MV-4-11 (cell line): ENCODE results near the gene CEP170B.
"Not testable (repeated sequence)": the region's sequence is repeated elsewhere in the genome, so short reads cannot be mapped to it uniquely, and the experiment has no call there.

Source experiments
- DNase-seq: peaks from one replicate; lab custom pipeline; 2025; lab: John Stamatoyannopoulos, UW

The CEP170B gene

DNA sequence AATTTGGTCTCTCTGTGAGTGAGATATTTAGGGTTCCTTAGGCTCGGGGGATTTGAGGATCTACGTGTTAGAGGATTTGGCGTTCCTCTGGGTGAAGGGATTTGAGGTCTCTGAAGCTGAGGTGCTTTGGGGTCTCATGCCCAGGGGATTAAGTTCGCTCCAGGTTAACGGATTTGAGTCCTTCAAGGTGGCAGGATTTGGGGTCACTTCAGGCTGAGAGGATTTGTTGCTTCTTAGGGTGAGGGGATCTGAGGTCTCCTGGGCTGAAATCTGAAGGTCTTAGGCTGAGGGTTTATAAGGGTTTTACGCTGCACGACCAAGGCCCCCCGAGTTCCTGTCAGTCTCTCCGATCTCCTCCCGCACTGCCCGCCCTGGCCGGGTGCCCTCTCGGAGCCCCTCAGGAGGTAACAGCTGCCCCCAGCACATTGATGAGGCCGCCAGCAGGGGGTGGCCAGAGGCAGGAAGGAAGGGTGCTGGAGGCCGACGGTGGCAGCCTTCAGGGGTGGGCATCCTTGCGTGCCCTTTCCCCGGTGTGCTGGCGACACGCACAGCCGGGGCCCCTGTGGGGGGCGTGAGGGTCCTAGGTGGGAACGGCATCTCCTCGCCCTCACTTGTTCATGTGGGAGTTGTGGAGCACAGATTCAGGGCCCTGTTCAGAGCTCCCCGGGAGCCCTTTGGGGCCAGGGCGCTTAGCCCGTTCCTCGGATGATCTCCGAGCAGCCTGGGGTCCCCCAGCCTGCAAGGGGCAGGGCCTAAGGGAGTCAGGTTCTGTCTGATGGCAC lies 14.3 kb downstream of the CEP170B start:
- no peak for DNase-seq

- DNase-seq, result no peak
These were observed 15.0 kb downstream of the CEP170B start for GRCh38 chr14:104879983-104880565.

DNA sequence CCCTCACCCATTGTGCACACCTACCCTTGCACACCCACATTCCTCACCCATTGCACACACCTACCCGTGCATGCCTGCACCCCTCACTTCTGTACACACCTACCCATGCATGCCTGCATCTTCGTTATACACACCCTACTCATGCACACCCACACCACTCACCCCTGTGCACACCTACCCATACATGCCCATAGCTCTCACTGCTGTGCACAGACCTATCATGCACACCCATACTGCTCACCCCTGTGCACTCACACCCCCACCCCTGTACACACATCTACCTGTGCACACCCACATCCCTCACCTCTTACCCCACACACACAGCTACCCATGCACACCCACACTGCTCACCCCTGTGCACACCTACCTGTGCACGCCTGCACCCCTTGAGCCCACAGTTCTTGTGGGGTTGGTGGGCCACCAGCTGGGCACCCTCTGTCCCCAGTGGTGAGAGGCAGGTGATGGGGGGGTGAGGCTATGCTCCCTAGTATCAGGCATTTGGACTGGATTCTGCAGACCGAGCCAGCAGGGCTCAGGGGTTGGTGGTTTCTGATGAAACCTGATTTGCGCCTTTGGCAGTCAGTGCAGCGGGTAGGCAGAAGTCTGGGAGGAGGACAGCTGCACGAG lies 15.6 kb downstream of the CEP170B start:
- DNase-seq, result no peak

GRCh38 chr14:104881369-104881979 lies 16.4 kb downstream of the CEP170B start:
- no peak for DNase-seq

- no peak for DNase-seq
These were observed 17.4 kb downstream of the CEP170B start for GRCh38 chr14:104882325-104882973.

GRCh38 chr14:104882991-104883660 lies 18.1 kb downstream of the CEP170B start:
- no peak for DNase-seq

DNA sequence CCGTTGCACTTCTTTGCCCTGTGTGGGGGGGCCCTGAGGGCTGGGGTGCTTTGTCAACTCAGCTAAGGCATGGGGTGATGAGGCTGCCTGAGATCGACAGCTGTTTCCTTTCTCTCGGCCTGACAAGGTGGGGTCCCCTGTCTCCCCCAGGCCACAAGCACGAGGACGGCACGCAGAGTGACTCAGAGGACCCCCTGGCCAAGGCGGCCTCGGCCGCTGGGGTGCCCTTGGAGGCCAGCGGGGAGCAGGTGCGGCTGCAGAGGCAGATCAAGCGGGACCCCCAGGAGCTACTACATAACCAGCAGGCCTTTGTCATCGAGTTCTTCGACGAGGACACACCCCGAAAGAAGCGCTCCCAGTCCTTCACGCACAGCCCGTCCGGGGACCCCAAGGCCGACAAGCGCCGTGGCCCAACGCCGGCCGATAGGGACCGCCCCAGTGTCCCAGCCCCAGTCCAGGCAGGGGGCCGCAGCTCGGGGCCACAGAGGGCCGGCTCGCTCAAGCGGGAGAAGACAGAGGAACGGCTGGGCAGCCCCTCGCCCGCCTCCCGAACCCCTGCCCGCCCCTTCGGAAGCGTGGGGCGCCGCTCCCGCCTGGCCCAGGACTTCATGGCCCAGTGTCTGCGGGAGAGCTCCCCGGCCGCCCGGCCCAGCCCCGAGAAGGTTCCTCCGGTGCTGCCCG lies 18.8 kb downstream of the CEP170B start:
- DNase-seq, result no peak

DNA sequence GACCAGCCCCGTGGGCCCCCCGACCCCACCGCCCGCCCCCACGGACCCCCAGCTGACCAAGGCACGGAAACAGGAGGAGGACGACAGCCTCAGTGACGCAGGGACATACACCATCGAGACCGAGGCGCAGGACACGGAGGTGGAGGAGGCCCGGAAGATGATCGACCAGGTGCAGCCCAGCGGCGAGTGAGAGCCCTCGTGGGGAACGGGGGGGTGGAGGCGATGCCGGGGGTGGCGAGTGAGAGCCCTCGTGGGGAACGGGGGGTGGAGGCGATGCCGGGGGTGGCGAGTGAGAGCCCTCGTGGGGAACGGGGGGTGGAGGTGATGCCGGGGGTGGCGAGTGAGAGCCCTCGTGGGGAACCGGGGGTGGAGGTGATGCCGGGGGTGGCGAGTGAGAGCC lies 19.3 kb downstream of the CEP170B start:
- DNase-seq, result not testable (repeated sequence)

DNA sequence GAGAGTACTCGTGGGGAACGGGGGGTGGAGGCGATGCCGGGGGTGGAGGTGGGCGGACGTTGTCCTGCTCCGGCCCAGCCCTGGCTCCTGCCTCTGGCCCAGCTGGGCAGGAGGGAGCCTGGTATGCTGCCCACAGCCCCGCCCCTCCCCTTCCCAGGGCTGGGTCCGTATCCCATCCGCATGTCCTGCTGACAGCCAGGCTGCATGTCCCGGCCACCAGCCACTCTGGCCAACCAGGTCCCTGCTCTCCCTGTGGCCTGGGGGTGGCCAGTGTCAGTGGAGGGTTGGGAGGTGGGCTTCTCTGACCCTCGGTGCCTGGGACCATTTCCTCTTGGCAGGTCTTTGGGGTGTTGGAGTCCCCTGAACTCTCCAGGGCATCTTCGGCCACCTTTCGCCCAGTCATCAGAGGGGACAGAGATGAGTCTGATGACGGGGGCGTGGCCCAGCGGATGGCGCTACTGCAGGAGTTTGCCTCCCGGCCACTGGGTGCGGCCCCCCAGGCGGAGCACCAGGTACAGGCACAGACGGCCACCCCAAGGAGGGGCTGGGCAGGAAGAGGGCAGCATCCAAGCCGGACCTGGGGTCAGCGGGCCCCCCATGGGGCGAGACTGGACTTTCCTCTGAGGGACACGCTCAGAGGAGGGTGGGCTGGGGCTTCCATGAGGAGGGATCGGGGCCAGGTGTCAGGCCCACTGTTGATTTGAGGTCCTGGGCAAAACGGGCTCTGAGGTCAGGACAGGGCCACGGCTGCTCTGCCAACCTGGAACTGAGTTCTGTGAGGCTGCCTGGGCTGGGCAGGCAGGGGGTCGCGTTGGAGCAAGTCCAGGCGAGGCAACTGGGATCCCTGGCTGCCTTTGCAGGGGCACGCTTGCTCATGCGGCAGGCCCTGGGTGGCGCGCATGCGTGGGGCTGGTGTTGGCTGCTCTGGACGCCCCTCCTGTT lies 20.2 kb downstream of the CEP170B start:
- no peak for DNase-seq

DNA sequence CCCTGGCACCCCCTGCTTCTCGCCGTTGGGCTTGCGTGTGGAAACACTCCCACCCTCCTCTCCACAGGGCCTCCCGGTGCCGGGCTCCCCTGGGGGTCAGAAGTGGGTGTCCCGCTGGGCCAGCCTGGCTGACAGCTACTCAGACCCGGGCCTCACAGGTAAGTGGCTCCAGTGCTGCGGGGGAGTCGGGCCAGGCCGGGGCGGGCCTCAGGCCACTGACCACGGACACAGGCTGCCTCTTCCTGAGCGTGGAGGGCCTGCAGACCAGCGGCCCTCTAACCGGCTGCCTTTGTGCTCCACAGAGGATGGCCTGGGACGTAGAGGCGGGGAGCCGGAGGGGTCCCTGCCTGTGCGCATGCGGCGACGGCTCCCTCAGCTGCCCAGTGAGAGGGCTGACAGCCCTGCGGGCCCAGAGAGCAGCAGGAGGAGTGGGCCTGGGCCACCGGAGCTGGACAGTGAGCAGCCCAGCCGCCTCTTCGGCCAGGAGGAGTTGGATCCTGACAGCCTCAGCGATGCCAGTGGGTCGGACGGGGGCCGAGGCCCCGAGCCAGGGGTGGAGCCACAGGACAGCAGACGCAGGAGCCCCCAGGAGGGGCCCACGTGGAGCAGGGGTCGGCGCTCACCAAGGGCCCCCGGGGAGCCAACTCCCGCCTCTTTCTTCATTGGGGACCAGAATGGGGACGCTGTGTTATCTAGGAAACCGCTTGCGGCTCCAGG lies 21.1 kb downstream of the CEP170B start:
- no peak for DNase-seq

DNA sequence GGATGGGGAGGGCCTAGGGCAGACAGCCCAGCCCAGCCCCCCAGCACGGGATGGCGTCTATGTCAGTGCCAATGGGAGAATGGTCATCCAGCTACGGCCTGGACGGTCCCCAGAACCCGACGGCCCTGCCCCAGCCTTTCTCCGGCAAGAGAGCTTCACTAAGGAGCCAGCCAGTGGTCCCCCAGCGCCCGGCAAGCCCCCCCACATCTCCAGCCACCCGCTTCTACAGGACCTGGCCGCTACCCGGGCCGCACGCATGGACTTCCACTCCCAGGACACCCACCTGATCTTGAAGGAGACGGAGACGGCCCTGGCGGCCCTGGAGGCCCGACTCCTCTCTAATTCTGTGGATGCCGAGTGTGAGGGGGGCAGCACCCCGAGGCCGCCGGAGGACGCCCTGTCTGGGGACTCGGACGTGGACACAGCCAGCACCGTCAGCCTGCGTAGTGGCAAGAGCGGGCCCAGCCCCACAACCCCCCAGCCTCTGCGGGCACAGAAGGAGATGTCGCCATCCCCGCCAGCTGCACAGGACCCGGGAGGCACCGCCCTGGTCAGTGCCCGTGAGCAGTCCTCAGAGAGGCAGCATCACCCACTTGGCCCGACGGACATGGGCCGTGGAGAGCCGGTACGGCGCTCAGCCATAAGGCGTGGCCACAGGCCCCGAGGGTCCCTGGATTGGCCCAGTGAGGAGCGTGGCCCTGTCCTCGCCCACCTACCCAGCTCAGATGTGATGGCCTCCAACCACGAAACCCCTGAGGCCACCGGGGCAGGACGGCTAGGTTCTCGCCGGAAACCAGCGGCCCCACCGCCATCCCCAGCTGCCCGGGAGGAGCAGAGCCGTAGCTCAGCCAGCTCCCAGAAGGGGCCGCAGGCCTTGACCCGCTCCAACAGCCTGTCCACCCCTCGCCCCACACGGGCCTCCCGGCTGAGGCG lies 21.9 kb downstream of the CEP170B start:
- DNase-seq, result no peak

DNA sequence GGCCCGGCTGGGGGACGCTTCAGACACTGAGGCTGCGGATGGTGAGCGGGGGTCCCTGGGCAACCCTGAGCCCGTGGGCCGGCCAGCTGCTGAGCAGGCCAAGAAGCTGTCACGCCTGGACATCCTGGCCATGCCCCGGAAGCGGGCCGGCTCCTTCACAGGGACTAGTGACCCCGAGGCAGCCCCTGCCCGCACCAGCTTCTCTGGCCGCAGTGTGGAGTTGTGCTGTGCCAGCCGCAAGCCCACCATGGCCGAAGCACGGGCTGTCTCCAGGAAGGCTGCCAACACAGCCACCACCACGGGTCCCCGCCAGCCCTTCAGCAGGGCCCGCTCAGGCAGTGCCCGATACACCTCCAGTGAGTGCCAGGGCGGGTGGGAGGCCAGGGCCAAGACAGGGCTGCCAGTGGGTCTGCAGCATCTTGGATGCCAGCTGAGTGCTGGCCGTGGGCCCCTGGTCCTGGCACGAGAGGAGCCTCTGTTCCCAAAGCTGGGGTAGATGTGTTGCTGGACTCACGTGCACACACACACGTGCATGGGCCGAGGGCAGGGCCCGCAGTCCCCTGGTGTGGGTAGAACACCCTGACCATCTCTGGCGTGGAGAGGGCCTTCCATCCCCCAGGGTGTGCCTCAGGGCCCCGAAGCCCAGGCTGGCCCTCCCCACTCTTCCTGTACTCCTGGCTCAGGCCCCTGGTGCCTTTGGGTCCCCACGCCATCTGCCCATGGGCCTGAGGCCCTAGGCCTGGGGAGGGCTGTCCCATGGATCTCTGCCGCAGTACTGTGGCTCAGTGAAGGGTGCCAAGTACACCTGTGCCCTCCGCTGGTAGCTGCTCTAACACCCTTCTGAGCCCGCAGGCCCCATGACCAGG lies 22.8 kb downstream of the CEP170B start:
- no peak for DNase-seq

GRCh38 chr14:104888489-104889374 lies 23.7 kb downstream of the CEP170B start:
- no peak for DNase-seq

DNA sequence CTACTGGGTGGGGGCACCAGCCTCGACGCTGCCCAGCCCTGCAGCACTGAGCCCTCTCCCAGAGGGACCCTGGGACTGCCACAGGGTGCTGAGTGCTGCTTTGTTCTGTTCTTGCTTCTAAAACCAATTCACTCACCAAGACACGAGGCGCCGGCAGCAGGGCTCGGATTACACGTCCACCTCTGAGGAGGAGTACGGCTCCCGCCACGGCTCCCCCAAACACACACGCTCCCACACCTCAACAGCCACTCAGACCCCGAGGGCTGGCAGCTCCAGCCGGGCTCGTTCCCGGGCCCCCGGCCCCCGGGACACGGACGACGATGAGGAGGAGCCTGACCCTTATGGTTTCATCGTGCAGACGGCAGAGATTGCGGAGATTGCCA lies 24.3 kb downstream of the CEP170B start:
- DNase-seq, result no peak

DNA sequence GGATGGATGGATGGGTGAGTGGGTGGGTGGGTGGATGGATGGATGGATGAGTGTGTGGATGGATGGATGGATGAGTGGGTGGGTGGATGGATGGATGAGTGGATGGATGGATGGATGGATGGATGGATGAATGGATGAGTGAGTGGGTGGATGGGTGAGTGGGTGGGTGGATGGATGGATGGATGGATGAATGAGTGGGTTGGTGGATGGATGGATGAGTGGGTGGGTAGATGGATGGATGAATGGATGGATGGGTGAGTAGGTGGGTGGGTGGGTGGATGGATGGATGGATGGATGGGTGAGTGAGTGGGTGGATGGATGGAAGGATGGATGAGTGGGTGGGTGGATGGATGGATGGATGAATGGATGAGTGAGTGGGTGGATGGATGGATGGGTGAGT lies 25.2 kb downstream of the CEP170B start:
- DNase-seq, result not testable (repeated sequence)

DNA sequence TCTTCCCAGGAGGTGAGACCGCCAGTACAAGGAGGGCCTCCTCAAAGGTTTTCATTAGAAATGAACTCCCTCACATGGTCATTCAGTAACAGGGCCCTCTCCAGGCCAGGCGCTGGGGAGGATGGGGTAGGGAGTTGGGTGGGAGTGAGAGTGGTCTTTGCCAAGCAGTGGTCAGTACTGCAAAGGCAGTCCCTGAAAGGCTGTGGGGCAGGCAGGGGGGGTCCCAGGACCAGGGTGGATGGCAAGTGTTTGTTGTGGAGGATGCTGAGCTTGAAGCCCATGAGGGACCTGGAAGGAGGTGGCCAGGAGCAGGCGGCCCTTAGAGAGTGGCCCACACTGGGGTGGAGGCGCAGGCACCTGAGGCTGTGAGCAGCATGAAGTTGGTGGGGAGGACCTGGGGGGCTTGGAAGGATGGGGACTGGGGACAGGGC lies 26.1 kb downstream of the CEP170B start:
- no peak for DNase-seq
